Activated CD4-positive, alpha-beta T cell treated with anti-CD3 and anti-CD28 coated beads for 24 hours (primary cell): ENCODE measurements around the gene RNF38.
"Not testable (repeated sequence)": the region's sequence is repeated elsewhere in the genome, so short reads cannot be mapped to it uniquely, and the experiment has no call there.

ENCODE experiments used
- DNase-seq, 2 donors: peaks; one replicate each; pipeline ENCODE4 v3.0.0-alpha.2; 2020; ENCODE audit warnings: low read depth in 2 of 2

Gene RNF38

GRCh38 chr9:36294996-36295395, 105.1 kb downstream of the RNF38 start:
- DNase-seq: not testable (repeated sequence)

GRCh38 chr9:36293918-36294317, 106.2 kb downstream of the RNF38 start:
- no peak for DNase-seq

- DNase-seq: no peak
Measured at GRCh38 chr9:36293171-36293570, 106.9 kb downstream of the RNF38 start.

GRCh38 chr9:36292641-36293040, 107.4 kb downstream of the RNF38 start:
- DNase-seq: no peak

- no peak for DNase-seq
Measured at GRCh38 chr9:36290996-36291395, 109.1 kb downstream of the RNF38 start.

- DNase-seq: no peak
Measured at GRCh38 chr9:36289836-36290435, 110.1 kb downstream of the RNF38 start.

- DNase-seq: no peak
Measured at GRCh38 chr9:36288070-36288469, 112.0 kb downstream of the RNF38 start.
